HG02943 (cell line): ENCODE measurements around the gene NCEH1.

Experiments used
- ATAC-seq: cut with Tn5 transposase; IDR thresholded peaks from one replicate; pipeline ENCODE4 v1.9.1; 2021; ENCODE audit warnings: mild to moderate bottlenecking, low read depth, moderate library complexity; ENCODE audit not compliant: unreplicated experiment

NCEH1 gene

GRCh38 chr3:172649987-172650386, 60.9 kb downstream of the NCEH1 start:
- ATAC-seq = no peak

- ATAC-seq = no peak
Measured at GRCh38 chr3:172648747-172649146, 62.1 kb downstream of the NCEH1 start.

- ATAC-seq = no peak
Measured at GRCh38 chr3:172647823-172648222, 63.0 kb downstream of the NCEH1 start.

- ATAC-seq = no peak
Measured at GRCh38 chr3:172647080-172647479, 63.8 kb downstream of the NCEH1 start.

GRCh38 chr3:172646439-172647015, 64.3 kb downstream of the NCEH1 start:
- ATAC-seq = no peak

- no peak for ATAC-seq
Measured at GRCh38 chr3:172644258-172644657, 66.6 kb downstream of the NCEH1 start.

GRCh38 chr3:172643506-172644179, 67.2 kb downstream of the NCEH1 start:
- ATAC-seq = no peak

GRCh38 chr3:172641291-172641690, 69.6 kb downstream of the NCEH1 start:
- no peak for ATAC-seq

- ATAC-seq = no peak
Measured at GRCh38 chr3:172640751-172641150, 70.1 kb downstream of the NCEH1 start.

GRCh38 chr3:172635588-172635987, 75.3 kb downstream of the NCEH1 start:
- ATAC-seq = no peak

- no peak for ATAC-seq
Measured at GRCh38 chr3:172634948-172635347, 75.9 kb downstream of the NCEH1 start.

GRCh38 chr3:172630316-172630715, 80.6 kb downstream of the NCEH1 start:
- ATAC-seq = no peak

- no peak for ATAC-seq
Measured at GRCh38 chr3:172629470-172629869, 81.4 kb downstream of the NCEH1 start.

GRCh38 chr3:172627057-172627809, 83.6 kb downstream of the NCEH1 start:
- ATAC-seq = no peak

- ATAC-seq = no peak
Measured at GRCh38 chr3:172626021-172626640, 84.7 kb downstream of the NCEH1 start.

- no peak for ATAC-seq
Measured at GRCh38 chr3:172625404-172625803, 85.5 kb downstream of the NCEH1 start.

- ATAC-seq = no peak
Measured at GRCh38 chr3:172624999-172625398, 85.9 kb downstream of the NCEH1 start.

GRCh38 chr3:172622916-172623700, 87.8 kb downstream of the NCEH1 start:
- no peak for ATAC-seq

- no peak for ATAC-seq
Measured at GRCh38 chr3:172622156-172622555, 88.7 kb downstream of the NCEH1 start.

- no peak for ATAC-seq
Measured at GRCh38 chr3:172617976-172618375, 92.9 kb downstream of the NCEH1 start.
